Peyer's patch (tissue), 4 donors: Measurements from ENCODE around the gene APOA5. TPM values are rescaled to one million over a fixed set of nuclear protein-coding genes. Genes with fewer than 3 reads are reported as not detected.

ENCODE experiments used
- DNase-seq, 3 donors: peaks; one replicate each; pipeline ENCODE4 v3.0.0-alpha.2; 2017 to 2019
- H3K27ac ChIP-seq, 4 donors: fragments of 200-600 bp; sonication (generic); one replicate each; pipeline ENCODE4 v1.5.1; 2016 to 2019
- H3K27me3 ChIP-seq, 2 donors: fragments of 200-600 bp; sonication (generic); one replicate each; pipeline ENCODE4 v1.5.1; 2019
- H3K36me3 ChIP-seq, 3 donors: fragments of 200-600 bp; sonication (generic); one replicate each; pipeline ENCODE4 v1.5.1; 2016 to 2019
- H3K4me1 ChIP-seq, 4 donors: fragments of 200-600 bp; sonication (generic); one replicate each; pipeline ENCODE4 v1.5.1; 2016 to 2019
- H3K4me3 ChIP-seq, 4 donors: fragments of 200-600 bp; sonication (generic); 1 replicate in 3 of 4; 2 replicates in 1 of 4; pipeline ENCODE4 v1.5.1; 2016 to 2019; ENCODE audit warnings: mild to moderate bottlenecking in 1 of 4
- H3K9me3 ChIP-seq, 4 donors: fragments of 200-600 bp; sonication (generic); one replicate each; pipeline ENCODE4 v1.5.1; 2016 to 2019; ENCODE audit warnings: mild to moderate bottlenecking in 1 of 4
- CTCF ChIP-seq, 6 experiments: fragments of 450-650 bp in 4 of 6; fragments of 200-600 bp in 2 of 6; sonication (generic) in 1 of 6; IDR thresholded peaks; one replicate each; pipeline ENCODE4 v1.5.1; 2017 to 2019; ENCODE audit warnings: antibody characterized with exemption in 6 of 6, mild to moderate bottlenecking in 3 of 6, moderate library complexity in 1 of 6
- POLR2A ChIP-seq, 2 donors: fragments of 450-650 bp; IDR thresholded peaks; one replicate each; pipeline ENCODE4 v1.5.1; 2017; ENCODE audit warnings: antibody characterized with exemption in 2 of 2, mild to moderate bottlenecking in 2 of 2, moderate library complexity in 2 of 2
- total RNA-seq, 4 donors: library from RNA; depleted of rRNA; stranded (reverse); fragments of >200 nt; gene quantifications; one replicate each; pipeline ENCODE4 v1.1.0, GENCODE V29; 2016

Gene APOA5
- total RNA-seq, 4 donors from 2014 or later, result 2.8 to 3.2 TPM; not detected in 2

GRCh38 chr11:116829525-116830183 lies 38.0 kb upstream of the APOA5 start, which contains the start of gene APOC3:
Gene APOC3 (plus strand): TSS chr11:116829907. CDS start chr11:116830583, 676 bp downstream.
- H3K36me3 ChIP-seq, result no peaks in the 10 kb centered on the region
- DNase-seq, result peak in 2 of 3 donors; percentile 79
- H3K4me3 ChIP-seq, result peak within 1 kb of the TSS in 2 of 4 donors; percentile 43 to 53
- H3K9me3 ChIP-seq, result no peaks in the 10 kb centered on the region
- TF ChIP-seq CTCF (IDR thresholded peaks at IDR 0.05) (no peak), POLR2A (IDR thresholded peaks at IDR 0.05) (peak; percentile 71 to 81)
- H3K27me3 ChIP-seq, result no peaks in the 10 kb centered on the region
- H3K27ac ChIP-seq, result peak within 1 kb of the TSS in 3 of 4 donors; percentile 46 to 92 (median 81)
- no peaks in the 10 kb centered on the region for H3K4me1 ChIP-seq

GRCh38 chr11:116828632-116829524 lies 37.2 kb upstream of the APOA5 start:
- no peaks in the 10 kb centered on the region for H3K9me3 ChIP-seq
- no peaks in the 10 kb centered on the region for H3K36me3 ChIP-seq
- H3K27ac ChIP-seq, result peak overlapping the region in 3 of 4 donors; percentile 46 to 92 (median 81)
- peak overlapping the region in 2 of 4 donors; percentile 43 to 53 for H3K4me3 ChIP-seq
- DNase-seq, result peak in 2 of 3 donors; percentile 61 to 72
- no peaks in the 10 kb centered on the region for H3K4me1 ChIP-seq
- TF ChIP-seq POLR2A (IDR thresholded peaks at IDR 0.05) (peak in 1 of 2 donors; percentile 21), CTCF (IDR thresholded peaks at IDR 0.05) (no peak)
- H3K27me3 ChIP-seq, result no peaks in the 10 kb centered on the region

- no peak overlapping the region for H3K4me3 ChIP-seq
- no peaks in the 10 kb centered on the region for H3K27me3 ChIP-seq
- DNase-seq, result no peak
- peak overlapping the region in 3 of 4 donors; percentile 49 to 92 (median 81) for H3K27ac ChIP-seq
- H3K4me1 ChIP-seq, result no peaks in the 10 kb centered on the region
- no peak for TF ChIP-seq POLR2A (IDR thresholded peaks at IDR 0.05)
- no peak for TF ChIP-seq CTCF (IDR thresholded peaks at IDR 0.05)
- H3K36me3 ChIP-seq, result no peaks in the 10 kb centered on the region
- H3K9me3 ChIP-seq, result no peaks in the 10 kb centered on the region
Measured at GRCh38 chr11:116827461-116827860, 35.8 kb upstream of the APOA5 start.

GRCh38 chr11:116826751-116827431 lies 35.2 kb upstream of the APOA5 start:
- Histone ChIP-seq H3K27ac (peak overlapping the region in 3 of 4 donors; percentile 49 to 92 (median 81)), H3K27me3 (no peaks in the 10 kb centered on the region), H3K4me1 (no peaks in the 10 kb centered on the region), H3K4me3 (peak overlapping the region in 1 of 4 donors; percentile 11), H3K36me3 (no peaks in the 10 kb centered on the region), H3K9me3 (no peaks in the 10 kb centered on the region)
- TF ChIP-seq POLR2A (IDR thresholded peaks at IDR 0.05) (peak; percentile 13 to 51), CTCF (IDR thresholded peaks at IDR 0.05) (peak in 1 of 6 experiments; percentile 1)
- peak in 2 of 3 donors; percentile 80 to 85 for DNase-seq
